K562 (cell line): ENCODE results near the gene AGA. TPM values are rescaled to one million over a fixed set of nuclear protein-coding genes. Genes with fewer than 3 reads are reported as not detected.

Experiments used
- ATAC-seq: fragments of 200-7000 bp; cut with Tn5 transposase; 3 replicates; pipeline ENCODE4 v1.9.1; 2020; ENCODE audit warnings: moderate library complexity
- BruUV-seq: library from RNA; stranded (reverse); fragments of 400-500 nt; replicated peaks from 2 replicates; lab custom pipeline; 2021; lab: Mats Ljungman, UMichigan
- CTCF ChIA-PET: fragments of 300-600 bp; formaldehyde crosslinking; extraction: SDS; loops from one replicate; lab custom pipeline; 2021; ENCODE audit warnings: low intra/inter-chr PET ratio; lab: Yijun Ruan, JAX
- POLR2A ChIA-PET: fragments of 300-600, 350-650 bp; sonication (Branson Sonifier 250); formaldehyde crosslinking; extraction: SDS; loops from one replicate; lab custom pipeline; 2021; ENCODE audit warnings: antibody characterized with exemption, inconsistent platforms; lab: Yijun Ruan, JAX
- DNase-seq, 4 experiments: peaks; one replicate each; pipeline versions ENCODE4 v3.0.0 to v3.0.0-alpha.2; 2011 to 2018; ENCODE audit warnings: low spot score in 3 of 4, mixed read lengths in 3 of 4; ENCODE audit errors: extremely low read depth in 1 of 4
- FAIRE-seq: peaks from 2 replicates; lab custom pipeline; 2011; peaks lifted over from hg19 to GRCh38; lab: Jason Lieb, UNC
- H2AFZ ChIP-seq: 2 replicates; pipeline ENCODE4 v1.6.0; 2011; ENCODE audit warnings: low read depth, low read length, control low read depth, inconsistent platforms
- H3K27ac ChIP-seq: fragments of 200-600 bp; 3 replicates; pipeline ENCODE4 v1.8.0; 2011; ENCODE audit warnings: low read depth, mild to moderate bottlenecking, control low read depth, inconsistent platforms, low read length, moderate library complexity, mixed read lengths; ENCODE audit errors: extremely low read depth
- H3K27me3 ChIP-seq, 2 experiments: fragments of 300-600 bp in 1 of 2; 2 replicates in 1 of 2; 3 replicates in 1 of 2; pipeline versions ENCODE4 v1.6.0 to v1.8.0; 2011; ENCODE audit warnings: inconsistent platforms in 2 of 2, low read length in 2 of 2, mild to moderate bottlenecking in 1 of 2, mixed read lengths in 1 of 2, moderate library complexity in 1 of 2; ENCODE audit not compliant: control insufficient read depth in 2 of 2, insufficient read depth in 2 of 2
- H3K36me3 ChIP-seq: fragments of 300-600 bp; 3 replicates; pipeline ENCODE4 v1.8.0; 2011; ENCODE audit warnings: mild to moderate bottlenecking, low read length, inconsistent platforms; ENCODE audit not compliant: control insufficient read depth, insufficient read depth
- H3K4me1 ChIP-seq, 2 experiments: fragments of 200-600 bp in 1 of 2; replicated peaks in 1 of 2; 2 replicates in 1 of 2; 3 replicates in 1 of 2; pipeline versions ENCODE4 v1.5.1 to v1.8.0; 2011; ENCODE audit warnings: inconsistent platforms in 2 of 2, low read length in 2 of 2, mild to moderate bottlenecking in 1 of 2, mixed read lengths in 1 of 2, moderate library complexity in 1 of 2; ENCODE audit not compliant: control insufficient read depth in 2 of 2, insufficient read depth in 2 of 2
- H3K4me2 ChIP-seq: 2 replicates; pipeline ENCODE4 v1.6.1; 2011; ENCODE audit warnings: low read length, control low read depth, inconsistent platforms, mixed read lengths; ENCODE audit not compliant: insufficient read depth
- H3K4me3 ChIP-seq: fragments of 200-600 bp; sonication (generic), shearing (Covaris generic); 2 replicates; pipeline ENCODE4 v1.5.1; 2016; ENCODE audit warnings: control low read depth, inconsistent platforms
- H3K79me2 ChIP-seq: fragments of 200-600 bp; 3 replicates; pipeline ENCODE4 v1.8.0; 2011; ENCODE audit warnings: low read length, inconsistent platforms; ENCODE audit not compliant: control insufficient read depth, insufficient read depth
- H3K9ac ChIP-seq, 2 experiments: 2 replicates each; pipeline versions ENCODE4 v1.6.0 to v1.6.1; 2011; ENCODE audit warnings: low read depth in 2 of 2, low read length in 2 of 2, control low read depth in 1 of 2, inconsistent platforms in 1 of 2, mild to moderate bottlenecking in 1 of 2, mixed read lengths in 1 of 2; ENCODE audit not compliant: insufficient read depth in 1 of 2
- H3K9me1 ChIP-seq: one replicate; pipeline ENCODE4 v1.6.0; 2011; ENCODE audit warnings: inconsistent platforms, mild to moderate bottlenecking, low read length, moderate library complexity; ENCODE audit not compliant: control insufficient read depth, insufficient read depth
- H3K9me3 ChIP-seq: replicated peaks from 2 replicates; pipeline ENCODE4 v1.5.1; 2011; ENCODE audit warnings: low read depth, low read length, inconsistent platforms; ENCODE audit not compliant: control insufficient read depth, insufficient read depth
- H4K20me1 ChIP-seq: replicated peaks from 2 replicates; pipeline ENCODE4 v1.6.1; 2011; ENCODE audit warnings: low read length, inconsistent platforms, mixed read lengths; ENCODE audit not compliant: control insufficient read depth, insufficient read depth
- C11orf30 ChIP-seq: fragments of 450-650 bp; IDR thresholded peaks from 2 replicates; pipeline ENCODE4 v1.6.1; 2016; ENCODE audit warnings: low read depth, mild to moderate bottlenecking
- MAFG ChIP-seq: fragments of 450-650 bp; conservative IDR thresholded peaks from 2 replicates; pipeline ENCODE4 v1.6.1; 2016; ENCODE audit warnings: missing genetic modification characterization, missing compliant biosample characterization
- NFE2 ChIP-seq: IDR thresholded peaks from 2 replicates; pipeline ENCODE4 v1.6.1; 2014; ENCODE audit warnings: antibody characterized with exemption, low read depth
- TCFL5 ChIP-seq: fragments of 250-450 bp; sonication (Bioruptor Pico); conservative IDR thresholded peaks from 2 replicates; pipeline ENCODE4 v1.6.1; 2021; ENCODE audit warnings: mild to moderate bottlenecking, moderate library complexity, matching md5 sums
- ZNF316 ChIP-seq: fragments of 450-650 bp; IDR thresholded peaks from 2 replicates; pipeline ENCODE4 v1.6.1; 2016
- WGBS: fragments of 100-300 bp; shearing (Covaris generic); methylation state at CpG from one replicate; pipeline ENCODE4 v1.1.6; 2016; ENCODE audit warnings: low coverage, mixed read lengths; ENCODE audit not compliant: insufficient coverage; ENCODE audit errors: missing lambda C conversion rate; 5-methylcytosine and 5-hydroxymethylcytosine counted together
- in situ Hi-C: fragments of 300-500 bp; cut with MboI; formaldehyde crosslinking; loops from 4 replicates; pipeline ENCODE4 v1.15.0; 2018; ENCODE audit warnings: inconsistent platforms, mixed read lengths
- intact Hi-C: fragments of 100-400 bp; cut with micrococcal nuclease; formaldehyde crosslinking; loops from 2 replicates; pipeline ENCODE4 v1.14.2; 2022
- polyA plus RNA-seq, 8 experiments: library from polyadenylated mRNA; depleted of rRNA in 4 of 8; stranded (reverse) in 5 of 8; unstranded in 3 of 8; fragments of >200 nt; fragmentation: Nextera tagmentation in 2 of 8; fragmentation: Illumina TruSeq in 1 of 8; extraction: Ambion mirVana in 2 of 8; extraction: Trizol in 1 of 8; gene quantifications; 2 replicates each; pipeline versions ENCODE4 v1.2.1 to v1.2.3, GENCODE V29; 2011 to 2014; ENCODE audit warnings: inconsistent platforms in 1 of 8, missing spikeins in 1 of 8
- total RNA-seq, 7 experiments: library from RNA; depleted of rRNA in 6 of 7; stranded (reverse); fragments of >200 nt in 6 of 7; fragmentation: Illumina TruSeq in 2 of 7; extraction: Trizol in 2 of 7; gene quantifications; 2 replicates each; pipeline versions ENCODE4 v1.2.1 to v1.2.3, GENCODE V29; 2011 to 2021; ENCODE audit warnings: low replicate concordance in 1 of 7
- TF ChIP-seq, protein P1 (sequence below): IDR thresholded peaks from 2 replicates; pipeline ENCODE4 v1.6.1; 2011; ENCODE audit warnings: borderline replicate concordance, low read depth, mild to moderate bottlenecking, moderate library complexity, low read length; ENCODE audit not compliant: insufficient read depth, poor library complexity, severe bottlenecking

The AGA gene
- total and polyA plus RNA-seq, 9 of the 15 experiments (the other 6 are each of a cell fraction or from before 2014, with no cell fraction given), result 8.5 to 25.0 (median 12.6) TPM

DNA sequence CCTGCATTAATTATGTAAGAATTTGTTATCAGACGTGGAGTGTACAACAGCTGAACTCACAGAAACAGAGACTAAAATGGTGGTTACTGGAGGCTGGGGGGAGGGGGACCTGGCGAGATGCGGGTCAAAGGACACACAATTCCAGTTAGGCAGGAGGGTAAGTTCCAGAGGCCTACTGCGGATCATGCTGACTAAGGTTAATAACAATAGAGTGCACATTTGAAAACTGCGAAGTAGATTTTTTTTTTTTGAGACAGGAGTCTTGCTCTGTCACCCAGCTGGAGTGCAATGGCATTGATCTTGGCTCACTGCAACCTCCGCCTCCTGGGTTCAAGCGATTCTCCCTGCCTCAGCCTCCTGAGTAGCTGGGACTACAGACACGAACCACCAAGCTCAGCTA is 7.6 kb downstream of the AGA start:
- no peak overlapping the region for H3K4me3 ChIP-seq
- no TSS peak for BruUV-seq
- FAIRE-seq (no peak), ATAC-seq (no peak), DNase-seq (no peak)
- no peak overlapping the region for H3K9ac ChIP-seq
- no peaks in the 10 kb centered on the region for H3K79me2 ChIP-seq
- no peak overlapping the region for H2AFZ ChIP-seq
- no peaks in the 10 kb centered on the region for H3K27me3 ChIP-seq
- H3K9me1 ChIP-seq, result no peaks in the 10 kb centered on the region
- no peaks in the 10 kb centered on the region for H3K9me3 ChIP-seq
- H4K20me1 ChIP-seq, result no peaks in the 10 kb centered on the region
- H3K4me2 ChIP-seq, result no peak overlapping the region
- 71% methylated on average over 7 of the region's 8 CpGs for WGBS
- H3K36me3 ChIP-seq, result peaks cover 5% of the 10 kb centered on the region; the same call in 1 of the 3 replicates
- ChIA-PET POLR2A (no interaction called here), CTCF (no interaction called here)
- H3K27ac ChIP-seq, result no peak overlapping the region
- peak; percentile 20; the same call in 1 of the 2 replicates for TF ChIP-seq MAFG (tag)
- peak; percentile 23; the same call in 1 of the 2 replicates for TF ChIP-seq C11orf30
- TF ChIP-seq TCFL5 (CRISPR knock-in tag), result no peak
- TF ChIP-seq ZNF316, result peak; percentile 55
- intact Hi-C loops (no loop called here), in situ Hi-C loops (no loop called here)
- H3K4me1 ChIP-seq, result peaks cover 0 to 3% of the 10 kb centered on the region in 2 experiments; a peak in 2 of 5 replicates

DNA sequence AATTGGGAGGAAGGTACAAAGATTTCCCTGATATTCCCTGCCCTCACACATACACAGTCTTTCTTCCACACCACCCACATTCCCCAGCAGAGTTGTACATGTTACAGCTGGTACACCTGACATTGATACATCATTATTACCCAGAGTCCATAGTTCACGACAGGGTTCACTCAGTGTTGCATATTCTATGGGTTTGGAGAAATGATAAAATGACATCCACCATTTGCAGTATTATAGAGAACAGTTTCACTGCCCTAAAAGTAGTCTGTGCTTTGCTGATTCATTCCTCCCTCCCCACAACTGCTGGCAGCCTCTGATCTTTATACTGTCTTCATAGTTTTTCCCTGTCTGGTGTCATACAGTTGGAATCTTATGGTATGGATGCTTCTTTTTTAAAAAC is 15.0 kb downstream of the AGA start:
- no peak overlapping the region for H3K27ac ChIP-seq
- 0 out of 2 replicates have a peak, but pooled peaks have one; percentile 26 for TF ChIP-seq NFE2
- TF ChIP-seq, protein P1, sequence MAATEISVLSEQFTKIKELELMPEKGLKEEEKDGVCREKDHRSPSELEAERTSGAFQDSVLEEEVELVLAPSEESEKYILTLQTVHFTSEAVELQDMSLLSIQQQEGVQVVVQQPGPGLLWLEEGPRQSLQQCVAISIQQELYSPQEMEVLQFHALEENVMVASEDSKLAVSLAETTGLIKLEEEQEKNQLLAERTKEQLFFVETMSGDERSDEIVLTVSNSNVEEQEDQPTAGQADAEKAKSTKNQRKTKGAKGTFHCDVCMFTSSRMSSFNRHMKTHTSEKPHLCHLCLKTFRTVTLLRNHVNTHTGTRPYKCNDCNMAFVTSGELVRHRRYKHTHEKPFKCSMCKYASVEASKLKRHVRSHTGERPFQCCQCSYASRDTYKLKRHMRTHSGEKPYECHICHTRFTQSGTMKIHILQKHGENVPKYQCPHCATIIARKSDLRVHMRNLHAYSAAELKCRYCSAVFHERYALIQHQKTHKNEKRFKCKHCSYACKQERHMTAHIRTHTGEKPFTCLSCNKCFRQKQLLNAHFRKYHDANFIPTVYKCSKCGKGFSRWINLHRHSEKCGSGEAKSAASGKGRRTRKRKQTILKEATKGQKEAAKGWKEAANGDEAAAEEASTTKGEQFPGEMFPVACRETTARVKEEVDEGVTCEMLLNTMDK, result no peak
- H3K9ac ChIP-seq, result no peak overlapping the region
- H3K4me1 ChIP-seq, result no peaks in the 10 kb centered on the region
- ChIA-PET CTCF (no interaction called here), POLR2A (interaction anchor here (0.6 kb wide), 1 partner anchor 10 kb away, joined by 3 read pairs; no protein-coding TSS in a partner anchor)
- whole genome bisulfite sequencing, result 0% methylated on average over 1 of the region's 1 CpG
- no peaks in the 10 kb centered on the region for H3K79me2 ChIP-seq
- no peaks in the 10 kb centered on the region for H3K36me3 ChIP-seq
- in situ Hi-C loops (no loop called here), intact Hi-C loops (no loop called here)
- H3K9me1 ChIP-seq, result no peaks in the 10 kb centered on the region
- no peaks in the 10 kb centered on the region for H4K20me1 ChIP-seq
- ATAC-seq (peak; percentile 65; the same call in 2 of the 3 replicates), DNase-seq (no peak), FAIRE-seq (no peak)
- no TSS peak for BruUV-seq
- H3K27me3 ChIP-seq, result no peaks in the 10 kb centered on the region
- no peak overlapping the region for H3K4me3 ChIP-seq
- H3K9me3 ChIP-seq, result no peaks in the 10 kb centered on the region
- H3K4me2 ChIP-seq, result no peak overlapping the region
- no peak overlapping the region for H2AFZ ChIP-seq
